SK-MEL-5 (cell line): ENCODE measurements around the gene ALOXE3. TPM values are rescaled to one million over a fixed set of nuclear protein-coding genes. Genes with fewer than 3 reads are reported as not detected.

Experiments used
- DNase-seq: peaks from one replicate; pipeline ENCODE4 v3.0.0-alpha.2; 2016; ENCODE audit warnings: low read depth, low spot score
- in situ Hi-C: cut with HindIII; loops from 2 replicates; pipeline ENCODE4 v1.10.0; 2016; ENCODE audit warnings: low sequenced_read_pairs, high pct_unique_total_duplicates, low pct_unique_long_range_greater_than_20kb
- polyA plus RNA-seq, 2 experiments: library from polyadenylated mRNA; depleted of rRNA; stranded (reverse); fragments of >200 nt; gene quantifications; 2 replicates each; pipeline ENCODE4 v1.2.3, GENCODE V29; 2015
- total RNA-seq: library from RNA; depleted of rRNA; stranded (reverse); fragments of >200 nt; shearing (Covaris generic); gene quantifications from 2 replicates; pipeline ENCODE4 v1.2.3, GENCODE V29; 2014; rRNA removed

ALOXE3 gene
- not detected in 2 replicates for total RNA-seq
- 0.06 and 0.39 TPM in 2 replicates for polyA plus RNA-seq (2015; cell fraction: cytosol; rRNA removed)
- not detected in 2 replicates for polyA plus RNA-seq (2015; cell fraction: nucleus; rRNA removed)

DNA sequence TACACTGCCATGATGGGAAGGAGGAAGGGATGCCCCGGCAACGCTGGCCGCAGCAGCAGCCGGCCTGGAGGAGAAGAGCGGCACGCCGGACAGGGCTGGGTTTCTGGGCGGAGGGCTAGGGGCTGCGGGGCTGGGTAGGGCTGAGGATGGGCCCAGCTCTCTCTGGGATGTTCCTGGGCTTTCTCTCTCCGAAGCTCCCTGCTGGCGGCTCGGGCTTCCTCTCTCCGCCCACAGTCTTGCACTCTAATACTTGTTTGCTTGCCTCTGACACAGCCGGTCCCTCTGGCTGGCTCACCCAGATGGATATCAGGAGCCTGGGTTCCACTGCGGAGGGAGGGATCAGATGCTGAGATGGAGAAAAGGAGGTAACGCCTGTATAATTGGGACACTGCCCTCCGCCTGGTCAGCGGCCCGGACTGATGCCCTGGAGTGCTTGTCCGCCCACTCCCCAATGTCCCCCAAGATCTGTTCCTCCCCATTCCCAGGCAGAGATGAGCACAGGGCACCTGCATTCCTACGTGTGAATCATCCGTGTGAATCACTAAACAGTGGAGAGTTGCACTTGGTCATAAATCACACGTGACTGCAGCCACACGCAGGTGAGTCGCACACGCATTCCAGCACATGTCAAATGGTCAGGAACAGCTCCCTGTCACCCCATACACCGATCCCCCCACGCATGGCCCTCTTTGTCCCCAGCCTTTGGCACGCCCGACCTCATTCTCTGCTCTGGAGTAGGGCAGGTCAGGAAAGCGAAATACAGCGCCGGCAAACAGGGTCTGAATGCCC is at the start of gene ALOXE3:
TSS of gene ALOXE3 (minus strand) at position 535 of the 789 bp plus-strand sequence. CDS start at position 11, 524 bp downstream.
- no peak for DNase-seq
- in situ Hi-C loops = no loop called here

DNA sequence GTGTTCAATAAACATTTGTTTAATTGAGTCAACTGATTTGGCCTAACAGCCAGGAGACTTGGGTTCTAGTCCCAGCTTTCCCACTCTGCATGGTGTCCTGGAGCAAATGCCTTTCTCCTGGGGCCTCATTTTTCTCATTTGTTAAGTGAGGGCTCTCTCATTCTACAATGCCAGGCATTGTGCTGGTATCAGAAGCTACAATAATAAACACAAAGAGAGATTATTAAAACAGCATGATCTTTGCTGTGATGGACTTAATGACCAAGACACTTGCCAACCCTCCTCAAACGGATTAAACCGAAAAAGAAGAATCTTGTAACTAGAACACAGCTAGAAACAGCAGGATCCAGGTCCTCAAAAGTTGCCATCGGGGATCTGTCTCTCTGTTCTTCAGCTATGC is 49.2 kb upstream of the ALOXE3 start:
- in situ Hi-C loops = no loop called here
- no peak for DNase-seq

DNA sequence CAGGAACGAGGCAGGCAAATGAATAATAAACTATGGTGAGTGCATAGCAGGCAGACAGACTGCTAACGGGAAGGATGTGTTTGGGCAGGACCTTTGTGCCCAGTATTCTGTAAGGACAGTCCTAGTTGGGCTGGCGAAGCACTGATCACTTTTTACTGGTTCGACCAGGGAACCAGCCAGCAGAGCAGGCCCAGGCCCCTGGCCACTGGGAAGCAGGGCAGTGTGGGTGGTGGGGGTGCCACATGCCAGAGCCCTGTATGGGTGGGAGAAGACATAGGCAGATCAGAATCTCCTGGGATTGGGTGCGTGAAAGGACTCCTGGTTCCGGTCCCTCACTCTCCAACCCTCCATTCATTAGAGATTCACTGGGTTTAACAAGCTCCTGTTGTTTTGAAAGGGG is 48.4 kb upstream of the ALOXE3 start:
- DNase-seq = no peak
- in situ Hi-C loops = no loop called here

DNA sequence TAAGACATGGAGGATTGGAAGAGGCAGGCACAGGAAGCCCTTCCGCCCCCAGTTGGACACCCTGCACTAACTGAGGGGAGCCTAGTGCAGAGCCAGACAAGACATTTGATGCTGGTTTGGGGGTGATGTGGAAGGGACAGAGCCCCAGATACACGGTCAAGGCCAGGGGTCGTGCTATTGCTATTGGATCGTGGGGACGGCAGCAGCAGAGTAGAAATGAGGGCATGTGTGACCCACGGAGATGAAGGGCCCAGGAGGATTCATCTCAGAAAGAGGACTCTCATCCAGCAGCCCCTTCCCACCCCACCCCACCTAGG is 46.5 kb upstream of the ALOXE3 start:
- no peak for DNase-seq
- in situ Hi-C loops = no loop called here

DNA sequence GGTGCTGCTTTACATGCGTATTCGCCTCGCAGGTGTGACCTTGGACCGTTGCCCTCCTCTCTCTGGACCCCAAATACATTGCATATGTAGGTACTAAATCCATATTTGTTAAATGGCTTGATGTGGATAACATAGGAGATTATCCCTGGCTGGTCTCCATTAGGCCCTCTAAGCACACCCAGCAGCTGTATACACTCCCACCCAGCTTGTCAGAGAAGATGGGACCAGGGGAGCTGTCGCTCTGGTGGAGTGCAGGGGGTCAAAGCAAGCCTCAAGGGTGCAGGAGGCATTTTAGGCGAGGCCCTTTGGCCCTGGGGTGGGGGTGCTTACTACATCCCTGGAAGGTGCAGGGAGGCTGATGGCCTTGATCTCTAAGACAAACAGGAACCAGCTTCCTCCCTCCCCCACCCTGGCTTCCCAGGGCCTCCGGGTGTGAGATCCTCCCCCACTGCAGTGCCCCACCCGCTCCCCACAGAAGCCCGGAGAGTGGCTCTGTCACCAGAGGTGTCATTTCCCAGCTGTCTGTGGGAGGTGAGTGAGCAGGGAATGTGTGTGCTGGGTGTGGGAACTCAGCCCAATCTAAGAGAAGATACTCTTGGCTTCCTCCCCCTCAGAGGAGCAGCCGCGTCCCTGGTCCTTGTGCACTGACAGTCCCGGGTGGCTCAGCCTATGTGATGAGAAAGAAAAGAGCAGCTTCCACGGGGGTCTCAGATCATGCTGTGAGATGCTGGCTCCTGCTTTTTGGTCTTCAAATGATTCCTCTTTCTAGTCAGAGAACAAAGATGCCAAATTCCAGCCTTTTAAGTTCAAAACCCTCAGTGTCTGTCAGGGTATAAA is 45.9 kb upstream of the ALOXE3 start:
- in situ Hi-C loops = no loop called here
- no peak for DNase-seq

DNA sequence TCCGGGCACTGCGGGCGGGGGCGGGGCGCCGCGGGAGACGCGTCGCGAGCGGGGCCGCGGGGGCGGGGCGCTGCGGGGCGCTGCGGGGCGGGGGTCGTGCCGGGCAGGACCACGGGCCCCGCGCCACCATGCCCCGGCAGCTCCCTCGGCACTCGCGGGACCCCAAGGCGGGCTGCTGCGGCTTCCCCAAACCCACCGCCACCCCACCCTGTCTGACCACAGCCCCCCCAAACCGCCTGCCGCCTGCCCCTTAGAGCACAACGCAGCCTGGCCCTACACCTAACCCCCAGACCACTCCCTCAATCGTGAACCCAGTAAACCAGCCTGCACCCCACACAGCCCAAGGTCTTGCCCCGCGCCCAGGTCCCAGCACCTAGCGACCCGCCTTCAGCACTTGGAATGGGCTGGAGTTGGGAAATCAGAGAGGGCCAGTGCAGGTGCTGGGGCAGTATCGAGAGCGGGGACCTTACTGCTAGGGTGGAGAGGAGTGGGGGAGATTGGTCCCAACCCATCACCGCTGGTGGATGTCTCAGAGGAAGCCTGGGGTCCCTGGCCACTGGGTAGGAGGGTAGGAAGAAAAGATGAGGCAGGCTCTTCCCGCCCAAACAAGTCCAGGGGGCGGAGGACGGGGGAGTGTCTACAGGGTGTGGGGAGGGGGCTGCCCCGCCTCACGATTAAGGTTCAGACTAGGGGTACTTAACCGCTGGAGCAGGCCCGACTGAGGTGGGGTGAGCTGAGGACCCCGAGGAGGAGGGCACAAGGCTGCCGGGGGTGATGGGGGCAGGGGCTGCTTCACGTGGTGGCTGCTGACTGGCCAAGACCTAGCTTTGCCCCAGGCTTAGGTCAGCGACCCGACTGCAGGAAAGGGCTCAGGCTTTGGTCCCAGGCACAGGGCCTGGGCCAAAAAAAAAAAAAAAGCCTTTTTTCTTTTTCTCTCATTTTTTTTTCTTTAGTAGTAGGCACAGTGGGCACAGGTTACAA is 45.0 kb upstream of the ALOXE3 start:
- in situ Hi-C loops = no loop called here
- no peak for DNase-seq

DNA sequence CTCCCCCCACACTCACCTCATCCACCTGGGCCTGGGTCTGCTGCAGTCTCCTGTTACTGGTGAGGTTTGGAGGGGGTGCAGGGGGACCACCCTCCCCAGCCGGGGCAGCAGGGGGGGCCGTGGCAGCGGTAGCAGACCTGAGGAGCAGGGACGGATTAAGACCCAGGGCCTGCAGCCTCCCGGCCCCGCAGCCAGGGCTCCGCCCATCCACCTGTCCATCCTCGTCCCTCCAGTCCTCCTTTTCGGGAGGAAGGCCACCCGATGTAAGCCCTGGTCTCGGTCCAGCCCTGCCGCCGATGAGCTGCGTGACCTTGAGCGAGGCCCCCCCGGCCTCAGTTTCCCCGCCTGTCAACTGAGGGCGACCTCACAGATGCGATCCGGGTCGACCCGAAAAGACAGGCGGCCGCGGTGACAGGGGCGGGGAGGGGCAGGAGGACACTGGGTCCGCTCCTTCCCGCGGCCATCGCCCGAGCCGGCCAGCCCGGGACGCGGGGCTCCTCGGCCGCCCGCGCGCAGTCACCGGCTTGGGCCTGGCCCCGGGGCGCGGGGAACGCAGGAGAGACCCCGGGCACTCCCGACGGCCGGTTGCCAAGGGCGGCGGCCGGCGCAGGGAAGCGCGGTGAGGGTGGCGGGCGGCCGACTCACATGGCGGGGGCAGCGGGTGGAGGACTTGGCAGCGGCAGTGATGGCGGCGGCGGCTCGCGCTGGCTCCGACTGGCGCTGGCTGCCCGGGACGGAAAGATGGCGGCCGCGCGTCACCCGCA is 44.1 kb upstream of the ALOXE3 start, which contains the start of gene VAMP2:
TSS of gene VAMP2 (minus strand) at position 716 of the 764 bp plus-strand sequence. CDS start at position 647, 69 bp downstream.
- peak; percentile 62 for DNase-seq
- in situ Hi-C loops = no loop called here

DNA sequence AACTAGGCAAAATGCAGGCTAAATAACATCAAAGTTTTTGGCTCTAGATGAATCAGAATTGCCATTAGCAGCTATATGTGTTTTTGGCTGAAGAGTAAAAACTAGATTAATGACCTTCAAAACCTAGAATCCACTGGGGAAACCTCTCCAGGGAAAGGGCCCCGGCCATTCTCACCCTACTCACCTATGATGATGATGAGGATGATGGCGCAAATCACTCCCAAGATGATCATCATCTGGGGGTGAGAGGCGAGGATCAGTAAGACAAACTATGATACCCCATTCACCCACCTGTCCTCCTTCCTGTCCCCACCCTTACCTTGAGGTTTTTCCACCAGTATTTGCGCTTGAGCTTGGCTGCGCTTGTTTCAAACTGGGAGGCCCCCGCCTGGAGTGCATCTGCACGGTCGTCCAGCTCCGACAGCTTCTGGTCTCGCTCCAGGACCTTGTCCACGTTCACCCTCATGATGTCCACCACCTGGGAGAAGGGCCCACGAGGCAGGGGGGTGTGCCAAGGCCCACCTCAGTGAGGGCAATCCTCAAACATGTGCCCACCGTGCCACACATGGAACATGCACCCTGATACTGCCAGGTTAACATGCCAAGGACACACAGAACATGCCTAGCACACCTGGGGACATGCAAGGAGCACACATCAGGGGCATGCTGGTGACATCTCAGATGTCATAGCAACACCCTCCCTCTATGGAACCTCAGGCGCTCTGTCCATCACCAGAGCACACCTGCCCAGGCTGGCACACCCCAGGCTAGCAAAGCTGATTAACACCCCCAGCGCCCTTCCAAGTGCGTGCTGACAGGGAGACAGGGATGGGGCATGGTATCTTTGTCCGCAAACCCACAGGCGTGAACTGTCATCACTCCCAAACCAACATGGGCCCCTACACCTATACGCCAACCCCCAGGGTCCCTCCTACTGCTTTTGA is 43.2 kb upstream of the ALOXE3 start:
- in situ Hi-C loops = no loop called here
- no peak for DNase-seq

DNA sequence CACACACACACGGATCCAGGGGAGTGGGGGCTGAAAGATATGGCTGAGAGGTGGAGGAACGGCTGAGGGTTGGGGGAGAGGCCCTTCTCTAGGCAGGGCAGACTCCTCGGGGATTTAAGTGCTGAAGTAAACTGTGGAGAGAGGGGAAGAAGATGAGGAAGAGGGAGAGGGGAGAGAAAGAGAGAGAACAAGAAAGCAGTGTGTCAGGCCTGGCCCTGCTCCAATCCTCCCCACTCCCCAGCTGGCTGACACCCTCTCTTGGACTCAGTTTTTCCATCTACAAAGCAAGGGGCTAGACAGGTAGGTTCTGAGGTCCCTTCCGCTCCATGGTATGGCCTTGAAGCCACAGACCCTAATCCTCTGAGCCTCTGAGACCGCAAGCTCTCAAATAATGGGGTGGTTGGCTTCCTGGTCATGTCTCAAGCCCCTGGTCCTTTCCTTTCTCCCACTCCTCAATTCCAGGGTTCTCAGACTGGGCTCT is 42.5 kb upstream of the ALOXE3 start:
- DNase-seq = no peak
- in situ Hi-C loops = no loop called here

DNA sequence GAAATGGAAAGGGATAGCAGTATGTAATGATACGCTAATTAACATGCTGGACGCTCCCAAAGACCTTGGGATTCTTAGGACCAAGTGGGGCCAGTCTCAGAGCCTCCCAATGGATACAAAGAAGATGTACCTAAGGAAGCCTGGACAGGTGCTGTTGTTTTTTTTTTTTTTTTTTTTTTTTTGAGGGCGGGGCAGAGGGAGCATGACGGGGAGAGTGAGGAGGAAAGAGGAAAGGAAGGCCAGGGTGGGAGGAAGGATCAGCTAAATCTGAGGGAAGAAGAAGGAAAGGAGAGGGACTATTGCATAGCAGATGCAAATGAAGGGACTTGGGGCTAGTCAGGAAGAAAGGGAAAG is 41.9 kb upstream of the ALOXE3 start:
- DNase-seq = no peak
- in situ Hi-C loops = no loop called here

DNA sequence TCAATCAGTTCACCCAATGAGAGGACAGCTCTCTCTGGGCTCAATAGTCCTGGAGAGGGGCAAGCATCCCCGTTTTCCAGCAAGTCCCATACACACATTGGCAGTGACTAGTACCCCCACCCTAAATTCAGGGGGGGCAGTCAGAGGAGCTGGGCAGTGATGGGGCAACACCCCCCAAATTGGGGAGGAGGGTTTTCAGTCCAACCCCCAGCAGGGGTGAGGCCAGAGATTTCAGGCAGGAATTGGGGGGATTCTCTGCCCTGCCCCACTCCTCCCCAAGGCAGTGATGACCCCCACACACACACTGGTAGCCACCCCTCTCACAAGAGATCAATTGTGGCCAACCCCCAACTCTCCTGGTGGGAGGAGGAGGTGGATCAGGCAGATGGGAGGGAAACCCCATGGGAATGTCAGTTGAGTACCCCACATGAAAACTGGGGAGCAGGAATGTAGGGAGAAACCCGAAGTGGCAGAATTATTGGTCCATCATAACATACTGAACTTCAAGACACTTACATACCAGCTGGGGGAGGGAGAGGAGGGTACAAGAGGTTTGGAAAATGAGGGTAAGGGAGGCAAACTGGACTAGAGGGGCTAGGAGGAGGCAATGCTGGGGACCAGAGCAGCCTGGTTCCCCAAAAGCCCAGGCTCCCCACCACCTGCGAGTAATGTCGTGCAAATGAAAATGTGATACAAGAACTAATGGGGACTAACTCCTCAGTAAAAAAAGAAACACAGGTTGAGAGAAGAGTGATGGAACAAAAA is 41.3 kb upstream of the ALOXE3 start:
- in situ Hi-C loops = no loop called here
- no peak for DNase-seq

DNA sequence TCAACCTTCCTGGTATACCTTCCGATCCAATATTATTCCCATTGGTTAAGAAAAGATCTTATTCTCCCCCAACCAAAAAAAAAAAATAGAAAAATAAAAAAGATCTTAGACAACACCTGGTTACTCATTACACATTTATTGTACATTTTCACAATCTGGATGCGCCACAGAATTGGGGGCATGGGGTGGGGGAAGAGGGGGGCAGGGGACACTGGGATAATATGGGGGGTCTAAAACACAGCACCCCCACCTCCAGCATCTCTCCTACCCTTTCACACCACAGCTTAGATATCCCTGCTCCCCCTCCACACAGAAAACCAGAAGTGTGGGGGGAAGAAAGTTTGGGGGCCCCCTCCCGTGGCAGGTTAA is 40.7 kb upstream of the ALOXE3 start:
- DNase-seq = no peak
- in situ Hi-C loops = no loop called here

DNA sequence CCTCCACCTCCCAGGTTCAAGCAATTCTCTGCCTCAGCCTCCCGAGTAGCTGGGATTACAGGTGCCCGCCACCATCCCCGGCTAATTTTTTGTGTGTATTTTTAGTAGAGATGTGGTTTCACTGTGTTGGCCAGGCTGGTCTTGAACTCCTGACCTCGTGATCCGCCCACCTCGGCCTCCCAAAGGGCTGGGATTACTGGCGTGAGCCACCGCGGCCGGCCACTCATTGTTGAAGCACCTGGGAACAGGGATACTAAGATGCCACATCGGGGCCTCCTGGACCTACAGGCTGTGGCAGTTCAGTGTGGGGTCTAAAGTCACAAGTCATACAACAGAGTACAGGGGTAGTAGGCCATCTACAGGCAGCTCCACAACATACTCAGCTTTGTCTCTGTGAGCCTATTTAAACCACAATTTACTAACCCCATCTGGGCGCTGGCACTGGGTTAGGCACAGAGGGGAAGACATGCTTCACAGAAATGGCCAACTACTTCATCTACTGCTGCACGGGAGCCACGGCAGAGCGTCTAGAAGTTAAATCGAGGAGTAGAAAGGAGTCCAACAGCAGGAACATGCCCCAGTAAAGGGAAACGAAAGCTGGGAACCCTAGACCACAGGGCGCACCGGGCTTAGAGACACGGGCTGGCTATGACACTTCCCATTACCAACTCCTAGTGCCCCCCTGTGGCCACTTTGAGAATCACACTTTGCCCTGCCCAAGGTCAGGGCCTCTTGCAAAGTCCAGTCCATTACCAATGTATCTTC is 40.1 kb upstream of the ALOXE3 start:
- DNase-seq = peak; percentile 94
- in situ Hi-C loops = no loop called here

DNA sequence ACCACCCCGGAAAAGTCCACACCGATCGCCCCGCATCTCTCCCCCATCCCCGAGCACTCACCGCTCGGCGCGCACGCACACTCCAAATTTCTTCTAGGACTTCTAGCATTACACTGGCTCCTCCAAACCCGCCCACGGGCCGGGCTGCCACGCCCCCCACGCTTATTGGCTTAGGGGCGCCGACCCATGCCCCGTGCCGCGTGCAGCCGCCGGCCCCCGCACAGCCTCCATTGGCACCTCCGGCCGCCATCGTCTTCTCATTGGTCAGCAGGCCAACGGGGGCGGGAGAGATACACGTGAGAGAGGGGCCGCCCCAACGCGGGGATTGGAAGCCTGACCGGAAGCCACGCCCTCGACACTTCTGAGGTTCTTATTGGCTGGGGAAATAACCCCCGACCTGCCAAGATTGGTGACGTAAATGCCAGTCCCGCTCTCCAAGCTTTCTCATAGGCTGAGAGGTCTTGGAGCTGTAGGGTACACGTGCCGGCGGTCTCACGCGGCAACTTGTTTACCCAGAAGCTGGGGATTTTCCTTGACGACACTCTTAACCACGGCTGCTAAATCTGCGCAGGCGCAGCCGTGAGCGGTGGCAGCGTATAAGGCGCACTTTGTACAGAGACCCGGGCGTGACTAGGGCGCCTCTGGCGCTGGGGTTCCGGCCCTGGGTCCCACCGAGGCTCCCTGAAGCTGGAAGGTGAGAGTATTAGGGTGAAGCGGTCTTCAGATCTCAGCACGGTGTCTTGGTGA is 38.1 kb upstream of the ALOXE3 start:
- peak; percentile 100 for DNase-seq
- in situ Hi-C loops = no loop called here
